GM18526 (cell line): Measurements from ENCODE around the gene RRAS2.

Experiments
- POLR2A ChIP-seq: IDR thresholded peaks from 3 replicates; pipeline ENCODE4 v1.6.1; 2011; ENCODE audit not compliant: insufficient read length; ENCODE audit errors: extremely low read depth

RRAS2 gene

DNA sequence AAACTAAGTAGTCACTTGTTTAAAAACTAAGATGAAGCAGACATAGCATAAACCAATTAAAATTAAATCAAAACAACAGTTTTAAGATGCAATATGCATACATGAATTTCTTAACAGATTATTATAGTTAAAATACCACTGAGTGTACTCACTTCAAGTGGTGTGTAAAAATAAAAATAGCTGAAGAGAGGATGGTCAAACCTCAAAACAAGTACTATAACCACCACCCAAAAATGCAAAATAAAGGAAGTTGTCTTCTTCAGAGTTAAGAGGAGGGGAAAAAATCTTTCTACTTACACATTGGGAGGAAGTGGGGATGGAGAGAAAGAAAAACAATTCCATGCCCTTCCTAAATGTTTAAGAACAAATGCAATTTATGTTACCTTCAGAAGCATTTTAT, 31.9 kb downstream of the RRAS2 start:
- TF ChIP-seq POLR2A = no peak

DNA sequence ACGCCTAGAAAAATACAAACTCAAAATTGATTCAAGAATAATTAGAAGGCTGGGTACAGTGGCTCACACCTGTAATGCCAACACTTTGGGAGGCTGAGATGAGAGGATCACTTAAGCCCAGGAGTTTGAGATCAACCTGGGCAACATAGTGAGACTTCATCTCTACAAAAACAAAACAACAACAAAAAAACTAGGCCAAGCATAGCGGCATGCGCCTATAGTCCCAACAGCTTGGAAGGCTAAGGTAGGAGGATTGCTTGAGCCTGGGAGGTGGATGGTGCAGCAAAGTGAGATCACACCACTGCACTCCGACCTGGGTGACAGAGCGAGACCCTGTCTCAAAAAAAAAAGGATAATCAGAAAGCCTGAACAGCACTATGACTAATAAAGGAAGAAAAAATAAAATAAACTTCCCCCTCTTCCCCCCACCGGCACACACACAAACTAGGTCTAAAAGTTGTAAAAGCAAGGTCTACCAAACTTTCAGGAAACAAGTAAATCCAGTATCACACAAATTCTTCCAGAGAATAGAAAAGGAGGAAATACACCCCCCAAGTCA, 35.8 kb downstream of the RRAS2 start:
- TF ChIP-seq POLR2A = no peak

- TF ChIP-seq POLR2A = no peak
Measured at GRCh38 chr11:14322510-14322909, 36.5 kb downstream of the RRAS2 start.

- TF ChIP-seq POLR2A = no peak
Measured at GRCh38 chr11:14320020-14320419, 39.0 kb downstream of the RRAS2 start.

DNA sequence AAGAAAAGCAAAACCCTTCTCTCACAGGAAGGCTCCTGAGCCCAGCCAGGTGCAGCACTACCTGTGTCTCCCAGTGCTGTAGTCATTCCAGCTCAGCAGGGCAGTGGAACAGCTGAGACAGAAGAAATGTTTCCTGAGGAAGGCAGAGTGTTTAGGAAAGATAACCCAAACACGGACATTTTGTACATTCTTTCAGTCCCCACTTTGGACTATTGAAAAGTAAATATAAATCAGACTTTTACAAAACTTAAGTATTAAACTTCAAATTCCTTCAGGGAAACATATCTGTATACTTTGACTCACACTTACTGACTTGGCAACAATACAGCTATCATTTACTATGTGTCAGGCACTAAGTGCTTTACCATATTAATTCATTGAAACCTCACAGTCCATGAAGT, 40.4 kb downstream of the RRAS2 start:
- TF ChIP-seq POLR2A = no peak

- no peak for TF ChIP-seq POLR2A
Measured at GRCh38 chr11:14317659-14318325, 41.2 kb downstream of the RRAS2 start.

DNA sequence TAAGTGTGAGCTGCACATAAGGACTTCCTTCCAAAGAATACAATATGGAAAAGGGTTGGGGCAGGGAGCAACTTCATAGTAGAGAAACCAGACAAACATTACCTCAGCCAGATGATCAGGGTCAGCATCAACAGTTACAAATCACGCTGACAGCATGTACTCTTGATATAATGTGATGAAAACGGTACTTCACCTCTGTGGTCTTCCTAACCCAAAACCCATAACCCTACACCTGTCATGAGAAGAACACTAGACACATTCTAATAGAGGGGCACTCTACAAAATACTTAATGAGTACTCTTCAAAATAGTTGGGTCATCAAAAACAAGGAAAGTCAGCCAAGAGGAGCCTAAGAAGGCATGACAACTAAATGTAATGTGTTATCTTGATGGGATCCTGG, 43.9 kb downstream of the RRAS2 start:
- TF ChIP-seq POLR2A = no peak

DNA sequence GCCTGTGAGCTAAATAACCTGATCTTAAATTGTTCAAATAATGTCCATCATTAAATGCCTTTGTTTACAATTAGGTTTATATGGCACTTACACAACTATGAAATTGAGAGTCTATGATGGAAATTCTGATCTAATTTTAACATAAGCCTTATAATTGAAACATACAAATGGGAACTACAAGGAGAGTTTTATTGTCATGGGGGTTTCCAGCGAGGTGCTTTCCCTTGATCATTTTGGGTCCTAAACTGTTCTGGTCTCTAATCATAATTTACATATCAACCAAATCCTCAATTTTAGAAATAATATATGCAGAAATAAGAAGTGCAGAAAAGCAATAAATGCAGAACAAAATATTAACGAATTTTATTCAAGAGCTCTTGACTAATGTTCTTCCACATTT, 44.9 kb downstream of the RRAS2 start:
- TF ChIP-seq POLR2A = no peak

- no peak for TF ChIP-seq POLR2A
Measured at GRCh38 chr11:14312736-14313438, 46.1 kb downstream of the RRAS2 start.

DNA sequence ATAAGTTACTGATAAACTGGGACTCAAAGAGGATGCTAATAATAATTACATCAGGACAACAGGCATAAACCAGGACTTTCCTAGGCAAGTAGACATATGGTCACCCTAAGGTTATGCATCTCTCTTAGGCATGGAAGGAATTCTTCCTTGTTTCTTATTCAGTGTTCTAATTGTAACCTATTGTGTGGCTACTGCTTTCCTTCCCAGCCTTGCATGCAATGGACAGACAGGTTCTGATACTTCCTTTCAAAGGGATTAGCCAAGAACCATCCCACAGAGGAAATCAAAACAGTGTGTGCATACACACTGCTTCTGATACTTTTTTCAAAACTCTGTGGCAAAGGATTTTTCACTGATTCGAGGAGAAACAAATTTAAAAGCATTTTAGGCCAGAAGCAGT, 48.3 kb downstream of the RRAS2 start:
- no peak for TF ChIP-seq POLR2A

GRCh38 chr11:14309425-14310192, 49.4 kb downstream of the RRAS2 start:
- no peak for TF ChIP-seq POLR2A

DNA sequence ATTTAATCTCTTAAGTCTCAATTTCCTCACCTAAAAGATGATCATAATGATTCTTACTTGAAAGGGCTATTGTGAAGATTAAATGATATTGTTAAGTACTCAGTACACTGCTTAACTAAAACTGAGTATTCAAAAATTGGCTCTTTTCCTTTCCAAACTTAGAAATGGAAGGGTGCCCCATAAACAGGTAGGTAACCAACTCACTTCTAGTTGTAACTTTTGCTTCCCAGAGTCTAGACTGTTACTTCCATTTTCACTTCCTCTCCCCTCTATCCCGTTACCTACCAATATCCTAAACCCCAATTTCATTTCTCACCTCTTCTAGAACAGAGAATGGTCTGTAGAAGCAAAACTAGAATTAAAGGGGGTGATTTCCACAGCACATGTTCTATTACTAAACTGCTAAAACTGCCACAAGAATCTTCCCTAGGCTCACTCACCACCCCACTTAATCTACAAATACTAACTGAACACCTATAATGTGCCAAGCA, 50.0 kb downstream of the RRAS2 start:
- TF ChIP-seq POLR2A = no peak

DNA sequence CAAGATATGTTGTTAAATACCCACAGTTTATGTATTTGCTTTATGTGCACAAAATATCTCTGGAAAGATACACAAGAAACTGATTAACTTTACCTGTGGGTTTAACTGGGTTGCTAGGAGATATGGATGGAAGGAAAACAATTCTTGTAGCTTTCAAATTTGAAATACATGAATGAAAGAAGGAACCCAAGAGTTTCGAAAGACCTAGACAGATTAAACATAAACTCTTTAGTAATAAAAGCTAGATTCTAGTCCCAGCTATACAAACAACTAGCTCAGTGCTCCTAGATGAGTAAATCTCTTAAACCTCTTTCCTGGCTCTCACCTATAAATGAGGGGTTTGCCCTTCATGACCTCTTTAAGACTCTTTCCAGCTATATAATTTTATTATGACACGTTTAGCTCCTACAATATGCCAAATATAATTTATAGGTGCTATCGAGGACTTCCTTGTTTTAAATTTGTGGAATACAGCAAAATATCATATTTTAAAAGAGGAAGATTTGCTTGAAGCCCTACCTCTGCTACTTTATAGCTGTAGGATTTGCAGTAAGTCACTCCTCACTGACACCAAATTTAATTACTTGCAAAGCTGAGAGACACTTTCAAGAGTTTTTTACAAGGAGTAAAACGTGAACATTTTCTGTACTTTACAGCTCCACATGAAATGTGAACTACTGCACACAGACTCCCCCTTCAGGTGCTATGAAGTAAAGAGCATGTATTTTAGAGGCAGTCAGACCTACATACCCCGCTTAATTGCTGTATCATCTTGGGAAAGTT, 50.7 kb downstream of the RRAS2 start:
- TF ChIP-seq POLR2A = no peak

DNA sequence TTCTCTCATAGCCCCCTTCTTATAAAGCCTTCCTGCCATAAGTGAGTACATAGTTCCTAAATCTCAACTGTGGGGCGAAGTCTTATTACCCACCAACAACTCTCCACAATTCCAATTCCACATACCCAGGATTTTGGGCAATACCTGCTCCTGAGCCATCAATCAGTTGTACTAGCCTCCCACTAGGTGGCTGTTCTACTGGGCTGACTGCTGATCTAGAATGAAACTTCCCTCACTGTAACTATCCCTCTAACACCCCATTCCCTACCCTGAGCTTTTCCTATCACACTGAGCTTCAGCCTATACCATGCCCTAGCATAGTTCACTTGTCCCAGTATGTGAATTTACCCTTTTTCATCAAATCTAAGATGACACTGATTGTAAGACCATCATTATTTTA, 52.5 kb downstream of the RRAS2 start:
- TF ChIP-seq POLR2A = no peak

DNA sequence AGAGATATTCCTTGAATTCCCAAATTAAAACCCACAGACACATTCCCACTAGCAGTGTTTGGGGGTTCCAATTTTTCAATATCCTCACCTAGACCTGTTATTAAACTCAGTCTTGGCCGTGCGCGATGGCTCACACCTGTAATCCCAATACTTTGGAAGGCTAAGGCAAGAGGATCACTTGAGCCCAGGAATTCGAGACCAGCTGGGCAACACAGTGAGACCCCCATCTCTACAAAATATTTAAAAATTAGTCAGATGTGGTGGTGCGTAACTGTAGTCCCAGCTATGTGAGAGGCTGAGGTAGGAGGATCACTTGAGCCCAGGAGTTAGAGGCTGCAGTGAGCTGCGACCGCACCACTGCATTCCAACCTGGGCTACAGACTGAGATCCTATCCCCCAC, 53.3 kb downstream of the RRAS2 start:
- TF ChIP-seq POLR2A = no peak
